HFFc6 (cell line): ENCODE data around the gene NEDD9. TPM values are rescaled to one million over a fixed set of nuclear protein-coding genes. Genes with fewer than 3 reads are reported as not detected.

Experiments used
- DNase-seq: peaks from one replicate; pipeline ENCODE4 v3.0.0-alpha.2; 2018
- H3K27ac Mint-ChIP-seq: 2 replicates; pipeline ENCODE4 v1.8.0; 2020; ENCODE audit warnings: mild to moderate bottlenecking, mixed read lengths
- H3K27me3 Mint-ChIP-seq: 2 replicates; pipeline ENCODE4 v1.8.0; 2021; ENCODE audit warnings: mild to moderate bottlenecking, moderate library complexity, mixed read lengths; ENCODE audit not compliant: insufficient read depth
- H3K36me3 Mint-ChIP-seq: 2 replicates; pipeline ENCODE4 v1.8.0; 2021; ENCODE audit warnings: low read depth, mixed read lengths
- H3K4me1 Mint-ChIP-seq: 2 replicates; pipeline ENCODE4 v1.8.0; 2020; ENCODE audit warnings: low read depth, mixed read lengths
- H3K4me3 Mint-ChIP-seq: 2 replicates; pipeline ENCODE4 v1.8.0; 2020; ENCODE audit warnings: mild to moderate bottlenecking, moderate library complexity, mixed read lengths
- H3K9me3 Mint-ChIP-seq: 2 replicates; pipeline ENCODE4 v1.8.0; 2020; ENCODE audit warnings: mild to moderate bottlenecking, mixed read lengths
- CTCF ChIP-seq: fragments of 200-600 bp; sonication (generic); IDR thresholded peaks from 2 replicates; pipeline ENCODE4 v1.5.0; 2021; ENCODE audit warnings: antibody characterized with exemption, mild to moderate bottlenecking
- total RNA-seq, 6 experiments: library from RNA; stranded (reverse); fragmentation: NEBNext Ultra II Directional; extraction: Animal tissue kit (Norgen Biotek cat#: 25700); gene quantifications; 2 replicates in 1 of 6; 3 replicates in 5 of 6; pipeline ENCODE4 v1.2.3, GENCODE V29; 2021

NEDD9 gene
- total RNA-seq, 6 experiments from 2014 or later = 10.3 to 19.9 (median 12.6) TPM

GRCh38 chr6:11211254-11211653, 21.2 kb downstream of the NEDD9 start:
- H3K36me3 Mint-ChIP-seq = peaks cover 32% of the 10 kb centered on the region
- H3K4me1 Mint-ChIP-seq = peaks cover 82% of the 10 kb centered on the region
- H3K27ac Mint-ChIP-seq = no peak overlapping the region; the same call in 1 of the 2 replicates
- H3K4me3 Mint-ChIP-seq = no peak overlapping the region
- TF ChIP-seq CTCF = no peak
- H3K9me3 Mint-ChIP-seq = no peaks in the 10 kb centered on the region
- H3K27me3 Mint-ChIP-seq = peaks cover 5% of the 10 kb centered on the region; the same call in 1 of the 2 replicates
- no peak for DNase-seq

- Mint-ChIP-seq H3K4me1 (peaks cover 85% of the 10 kb centered on the region), H3K27me3 (peaks cover 5% of the 10 kb centered on the region; the same call in 1 of the 2 replicates), H3K27ac (peak overlapping the region; percentile 6; the same call in 1 of the 2 replicates), H3K4me3 (no peak overlapping the region), H3K9me3 (no peaks in the 10 kb centered on the region), H3K36me3 (peaks cover 30% of the 10 kb centered on the region)
- DNase-seq = no peak
- TF ChIP-seq CTCF = no peak
Observed at GRCh38 chr6:11210386-11211138, 21.9 kb downstream of the NEDD9 start.

DNA sequence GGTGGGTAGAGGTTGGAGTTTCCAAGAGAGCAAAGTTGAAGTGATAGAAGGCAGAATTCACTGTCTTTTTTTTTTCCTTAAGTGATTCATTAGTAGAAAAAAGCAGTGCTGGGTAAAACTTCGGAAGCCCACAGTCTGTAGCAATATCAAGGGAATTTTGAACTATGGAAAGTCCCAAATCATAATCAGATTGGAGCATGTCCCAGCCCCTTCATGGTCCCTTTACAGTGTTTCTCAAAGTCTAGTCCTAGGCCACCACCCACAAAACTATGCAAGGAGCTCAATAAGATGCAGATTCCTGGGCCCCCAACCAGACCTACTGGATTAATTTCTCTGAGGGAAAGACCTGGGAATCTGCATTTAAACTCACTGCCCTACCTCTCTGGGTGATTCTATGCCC, 22.6 kb downstream of the NEDD9 start:
- TF ChIP-seq CTCF = no peak
- DNase-seq = no peak
- peaks cover 2% of the 10 kb centered on the region; the same call in 1 of the 2 replicates for H3K27me3 Mint-ChIP-seq
- no peak overlapping the region for H3K4me3 Mint-ChIP-seq
- peaks cover 78% of the 10 kb centered on the region for H3K4me1 Mint-ChIP-seq
- peaks cover 24% of the 10 kb centered on the region for H3K36me3 Mint-ChIP-seq
- no peak overlapping the region; the same call in 1 of the 2 replicates for H3K27ac Mint-ChIP-seq
- no peaks in the 10 kb centered on the region for H3K9me3 Mint-ChIP-seq

DNA sequence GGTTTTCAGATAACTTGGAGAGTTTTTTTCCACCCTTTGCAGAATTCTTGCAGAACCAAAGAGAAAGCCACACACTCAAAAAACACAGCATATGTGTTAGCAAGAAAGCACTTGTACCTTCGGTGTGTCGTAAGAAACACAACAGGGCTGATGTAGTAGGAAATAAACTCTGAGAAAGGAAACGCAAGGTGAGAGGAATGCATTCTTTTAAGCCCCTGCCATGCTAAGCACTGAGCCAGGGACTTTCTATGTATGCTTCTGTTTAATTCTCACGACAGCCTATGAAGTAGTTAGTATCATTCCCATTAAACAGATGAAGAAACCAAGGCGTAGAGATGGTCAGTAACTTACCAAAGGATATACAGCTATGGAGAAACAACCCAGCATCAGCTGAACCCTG, 23.1 kb downstream of the NEDD9 start:
- TF ChIP-seq CTCF = no peak
- H3K27me3 Mint-ChIP-seq = peaks cover 2% of the 10 kb centered on the region; the same call in 1 of the 2 replicates
- peaks cover 78% of the 10 kb centered on the region for H3K4me1 Mint-ChIP-seq
- DNase-seq = no peak
- no peak overlapping the region for H3K4me3 Mint-ChIP-seq
- no peaks in the 10 kb centered on the region for H3K9me3 Mint-ChIP-seq
- no peak overlapping the region for H3K27ac Mint-ChIP-seq
- H3K36me3 Mint-ChIP-seq = peaks cover 23% of the 10 kb centered on the region

GRCh38 chr6:11208854-11209253, 23.6 kb downstream of the NEDD9 start:
- TF ChIP-seq CTCF = no peak
- H3K27ac Mint-ChIP-seq = peak overlapping the region; percentile 96; the same call in 1 of the 2 replicates
- no peak for DNase-seq

More at GRCh38 chr6:11208854-11209253, 23.6 kb downstream of the NEDD9 start:
- Mint-ChIP-seq H3K27me3 (peaks cover 2% of the 10 kb centered on the region; the same call in 1 of the 2 replicates), H3K4me3 (no peak overlapping the region), H3K4me1 (peaks cover 79% of the 10 kb centered on the region), H3K9me3 (no peaks in the 10 kb centered on the region), H3K36me3 (peaks cover 24% of the 10 kb centered on the region)
